ENCODE results near the gene NCBP1. TPM values are rescaled to one million over a fixed set of nuclear protein-coding genes. Genes with fewer than 3 reads are reported as not detected.

NCBP1 gene
- total and polyA plus RNA-seq, 9 of the 15 experiments (the other 6 are each of a cell fraction or from before 2014, with no cell fraction given), result 29.4 to 69.7 (median 57.5) TPM

DNA sequence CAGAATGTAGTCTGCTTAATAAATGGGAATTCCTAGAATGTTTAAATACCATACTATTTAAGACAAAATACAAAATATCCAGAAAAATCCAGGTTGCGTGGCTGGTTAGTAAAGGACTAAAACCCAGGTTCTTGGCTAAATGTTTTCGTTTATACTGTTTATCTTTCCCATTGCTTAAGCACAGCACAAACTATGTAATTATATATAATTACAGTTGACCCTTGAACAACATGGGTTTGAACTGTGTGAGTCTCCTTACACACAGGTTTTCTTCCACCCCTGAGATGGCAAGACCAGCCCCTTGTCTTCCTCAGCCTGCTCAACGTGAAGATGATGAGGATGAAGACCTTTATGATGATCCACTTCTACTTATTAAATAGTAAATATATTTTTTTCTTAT, 38.8 kb downstream of the NCBP1 start:
- 80% methylated on average over 3 of the region's 3 CpGs for WGBS (ENCODE audit: insufficient coverage, low coverage, missing lambda C conversion rate)
- no peaks in the 10 kb centered on the region for H3K9me1 ChIP-seq (ENCODE audit: control insufficient read depth, insufficient read depth, low read length)
- POLR2A ChIA-PET, result no interaction called here
- no peak for FAIRE-seq
- H3K79me2 ChIP-seq (ENCODE audit: control insufficient read depth, insufficient read depth, low read length), result no peaks in the 10 kb centered on the region
- no peaks in the 10 kb centered on the region for H3K27me3 ChIP-seq (ENCODE audit: control insufficient read depth in 2 of 2, insufficient read depth in 2 of 2, low read length in 2 of 2)
- no peaks in the 10 kb centered on the region for H4K20me1 ChIP-seq (replicated peaks; ENCODE audit: control insufficient read depth, insufficient read depth, low read length)
- no peak overlapping the region for H3K27ac ChIP-seq (ENCODE audit: extremely low read depth, low read depth, low read length)
- no peak overlapping the region for H3K9ac ChIP-seq (ENCODE audit: insufficient read depth in 1 of 2, low read depth in 2 of 2, low read length in 2 of 2)
- no peak overlapping the region for H3K4me2 ChIP-seq (ENCODE audit: insufficient read depth, low read length)
- H2AFZ ChIP-seq (ENCODE audit: low read depth, low read length), result no peak overlapping the region
- no peak for ATAC-seq
- no peak for DNase-seq (ENCODE audit: extremely low read depth in 1 of 4, low spot score in 3 of 4)
- H3K36me3 ChIP-seq (ENCODE audit: control insufficient read depth, insufficient read depth, low read length), result peaks cover 97% of the 10 kb centered on the region
- in situ Hi-C loops (cut with MboI) (no loop called here), intact Hi-C loops (cut with micrococcal nuclease) (no loop called here)
- CTCF ChIA-PET (ENCODE audit: low intra/inter-chr PET ratio), result no interaction called here
- no peaks in the 10 kb centered on the region for H3K4me1 ChIP-seq (replicated peaks in 1 of 2; ENCODE audit: control insufficient read depth in 2 of 2, insufficient read depth in 2 of 2, low read length in 2 of 2)
- BruUV-seq (replicated peaks), result no TSS peak
- H3K9me3 ChIP-seq (replicated peaks; ENCODE audit: control insufficient read depth, insufficient read depth, low read depth, low read length), result no peaks in the 10 kb centered on the region
- H3K4me3 ChIP-seq, result no peak overlapping the region
- TF ChIP-seq PTBP1 (IDR thresholded peaks at IDR 0.05; ENCODE audit: low read depth, low read length) (no peak), BMI1 (IDR thresholded peaks at IDR 0.05; ENCODE audit: low read length) (no peak), ETV6 (IDR thresholded peaks at IDR 0.05; ENCODE audit: borderline replicate concordance in 1 of 2, low read depth in 2 of 2, low read length in 1 of 2) (no peak), ETV6 (CRISPR knock-in tag; IDR thresholded peaks at IDR 0.05; ENCODE audit: borderline replicate concordance) (no peak), ZNF445 (CRISPR knock-in tag; IDR thresholded peaks at IDR 0.05; ENCODE audit: low read depth) (no peak), TFAM (CRISPR knock-in tag; conservative IDR thresholded peaks at IDR 0.05) (no peak), ZNF707 (CRISPR knock-in tag; conservative IDR thresholded peaks at IDR 0.05) (no peak), HSF4 (CRISPR knock-in tag; IDR thresholded peaks at IDR 0.05; ENCODE audit: borderline replicate concordance) (no peak), DMBX1 (CRISPR knock-in tag; IDR thresholded peaks at IDR 0.05; ENCODE audit: borderline replicate concordance) (no peak)
- TF ChIP-seq, protein P1, sequence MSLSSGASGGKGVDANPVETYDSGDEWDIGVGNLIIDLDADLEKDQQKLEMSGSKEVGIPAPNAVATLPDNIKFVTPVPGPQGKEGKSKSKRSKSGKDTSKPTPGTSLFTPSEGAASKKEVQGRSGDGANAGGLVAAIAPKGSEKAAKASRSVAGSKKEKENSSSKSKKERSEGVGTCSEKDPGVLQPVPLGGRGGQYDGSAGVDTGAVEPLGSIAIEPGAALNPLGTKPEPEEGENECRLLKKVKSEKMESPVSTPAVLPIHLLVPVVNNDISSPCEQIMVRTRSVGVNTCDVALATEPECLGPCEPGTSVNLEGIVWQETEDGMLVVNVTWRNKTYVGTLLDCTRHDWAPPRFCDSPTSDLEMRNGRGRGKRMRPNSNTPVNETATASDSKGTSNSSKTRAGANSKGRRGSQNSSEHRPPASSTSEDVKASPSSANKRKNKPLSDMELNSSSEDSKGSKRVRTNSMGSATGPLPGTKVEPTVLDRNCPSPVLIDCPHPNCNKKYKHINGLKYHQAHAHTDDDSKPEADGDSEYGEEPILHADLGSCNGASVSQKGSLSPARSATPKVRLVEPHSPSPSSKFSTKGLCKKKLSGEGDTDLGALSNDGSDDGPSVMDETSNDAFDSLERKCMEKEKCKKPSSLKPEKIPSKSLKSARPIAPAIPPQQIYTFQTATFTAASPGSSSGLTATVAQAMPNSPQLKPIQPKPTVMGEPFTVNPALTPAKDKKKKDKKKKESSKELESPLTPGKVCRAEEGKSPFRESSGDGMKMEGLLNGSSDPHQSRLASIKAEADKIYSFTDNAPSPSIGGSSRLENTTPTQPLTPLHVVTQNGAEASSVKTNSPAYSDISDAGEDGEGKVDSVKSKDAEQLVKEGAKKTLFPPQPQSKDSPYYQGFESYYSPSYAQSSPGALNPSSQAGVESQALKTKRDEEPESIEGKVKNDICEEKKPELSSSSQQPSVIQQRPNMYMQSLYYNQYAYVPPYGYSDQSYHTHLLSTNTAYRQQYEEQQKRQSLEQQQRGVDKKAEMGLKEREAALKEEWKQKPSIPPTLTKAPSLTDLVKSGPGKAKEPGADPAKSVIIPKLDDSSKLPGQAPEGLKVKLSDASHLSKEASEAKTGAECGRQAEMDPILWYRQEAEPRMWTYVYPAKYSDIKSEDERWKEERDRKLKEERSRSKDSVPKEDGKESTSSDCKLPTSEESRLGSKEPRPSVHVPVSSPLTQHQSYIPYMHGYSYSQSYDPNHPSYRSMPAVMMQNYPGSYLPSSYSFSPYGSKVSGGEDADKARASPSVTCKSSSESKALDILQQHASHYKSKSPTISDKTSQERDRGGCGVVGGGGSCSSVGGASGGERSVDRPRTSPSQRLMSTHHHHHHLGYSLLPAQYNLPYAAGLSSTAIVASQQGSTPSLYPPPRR (CRISPR knock-in tag; IDR thresholded peaks at IDR 0.05; ENCODE audit: borderline replicate concordance), result no peak
